HepG2 (cell line): ENCODE data around the gene LZTS2. TPM values are rescaled to one million over a fixed set of nuclear protein-coding genes. Genes with fewer than 3 reads are reported as not detected.
A peak's percentile ranks its signal among the peaks of the same experiment; 100 is the strongest.

Source experiments
- DMAP1 ChIP-seq: IDR thresholded peaks from 2 replicates; pipeline ENCODE4 v1.6.1; 2016
- ELF3 ChIP-seq: IDR thresholded peaks from 2 replicates; pipeline ENCODE4 v1.6.1; 2016; ENCODE audit warnings: missing genetic modification reagents, missing compliant biosample characterization
- ERF ChIP-seq: IDR thresholded peaks from 2 replicates; pipeline ENCODE4 v1.6.1; 2018; ENCODE audit warnings: missing biosample characterization, missing genetic modification reagents
- FOXA3 ChIP-seq: IDR thresholded peaks from 2 replicates; pipeline ENCODE4 v1.6.1; 2016; ENCODE audit warnings: missing genetic modification reagents, missing compliant biosample characterization
- HNRNPH1 ChIP-seq: fragments of 200-400 bp; formaldehyde crosslinking; optimal IDR thresholded peaks from 2 replicates; pipeline ENCODE3; 2017; ENCODE audit warnings: mild to moderate bottlenecking, low read depth, low read length
- IRX3 ChIP-seq: sonication (generic); formaldehyde crosslinking; IDR thresholded peaks from 2 replicates; pipeline ENCODE4 v1.8.1; 2023; ENCODE audit warnings: mild to moderate bottlenecking, low read depth, missing genetic modification reagents, borderline replicate concordance
- KDM6A ChIP-seq: IDR thresholded peaks from 2 replicates; pipeline ENCODE4 v1.6.1; 2016; ENCODE audit warnings: low read depth
- MYC ChIP-seq: sonication (generic); formaldehyde crosslinking; IDR thresholded peaks from 2 replicates; pipeline ENCODE4 v1.9.0; 2021; ENCODE audit warnings: missing genetic modification reagents, borderline replicate concordance
- NR2F2 ChIP-seq: IDR thresholded peaks from 2 replicates; pipeline ENCODE4 v1.6.1; 2012; ENCODE audit warnings: low read depth, inconsistent platforms, borderline replicate concordance
- PHB2 ChIP-seq: fragments of 450-650 bp; IDR thresholded peaks from 2 replicates; pipeline ENCODE4 v1.6.1; 2018; ENCODE audit not compliant: partially characterized antibody
- ZNF597 ChIP-seq: sonication (generic); formaldehyde crosslinking; IDR thresholded peaks from 2 replicates; pipeline ENCODE4 v1.5.0; 2020; ENCODE audit warnings: missing genetic modification reagents
- ZNF878 ChIP-seq: sonication (generic); formaldehyde crosslinking; IDR thresholded peaks from 2 replicates; pipeline ENCODE4 v1.8.1; 2023; ENCODE audit warnings: mild to moderate bottlenecking, missing genetic modification reagents, moderate library complexity
- ZSCAN29 ChIP-seq: sonication (generic); formaldehyde crosslinking; conservative IDR thresholded peaks from 2 replicates; pipeline ENCODE4 v1.4.0; 2020; ENCODE audit warnings: mild to moderate bottlenecking, missing genetic modification reagents
- ZSCAN9 ChIP-seq: IDR thresholded peaks from 2 replicates; pipeline ENCODE4 v1.6.1; 2016; ENCODE audit warnings: borderline replicate concordance
- polyA plus RNA-seq, 8 experiments: library from polyadenylated mRNA; depleted of rRNA in 3 of 8; stranded (reverse) in 7 of 8; unstranded in 1 of 8; fragments of >200 nt; fragmentation: Illumina TruSeq in 4 of 8; extraction: Trizol in 4 of 8; gene quantifications; 2 replicates each; pipeline versions ENCODE4 v1.2.1 to v1.2.3, GENCODE V29; 2011 to 2016; ENCODE audit warnings: low read depth in 4 of 8, missing spikeins in 1 of 8, mixed read lengths in 1 of 8; ENCODE audit not compliant: insufficient read depth in 1 of 8
- total RNA-seq, 5 experiments: library from RNA; depleted of rRNA; stranded (reverse); fragments of >200 nt; fragmentation: Illumina TruSeq; extraction: Trizol; gene quantifications; 2 replicates each; pipeline ENCODE4 v1.2.3, GENCODE V29; 2016; ENCODE audit warnings: low read depth in 1 of 5
- TF ChIP-seq, protein P1 (sequence below): IDR thresholded peaks from 2 replicates; pipeline ENCODE4 v1.4.0; 2020; ENCODE audit warnings: mild to moderate bottlenecking, missing genetic modification reagents
- TF ChIP-seq, protein P2 (sequence below): sonication (generic); IDR thresholded peaks from 2 replicates; pipeline ENCODE4 v1.6.1; 2016; ENCODE audit warnings: low read depth, borderline replicate concordance
- TF ChIP-seq, protein P3 (sequence below): sonication (generic); formaldehyde crosslinking; IDR thresholded peaks from 2 replicates; pipeline ENCODE4 v1.8.1; 2023; ENCODE audit warnings: mild to moderate bottlenecking, missing genetic modification reagents, borderline replicate concordance
- TF ChIP-seq, protein P4 (sequence below): IDR thresholded peaks from 2 replicates; pipeline ENCODE4 v1.6.1; 2016; ENCODE audit warnings: mild to moderate bottlenecking
- TF ChIP-seq, protein P5 (sequence below): sonication (generic); formaldehyde crosslinking; IDR thresholded peaks from 2 replicates; pipeline ENCODE4 v1.4.0; 2020; ENCODE audit warnings: missing genetic modification reagents, mild to moderate bottlenecking, borderline replicate concordance

LZTS2 gene
- total and polyA plus RNA-seq, 2 of the 13 experiments (the other 11 are each of a cell fraction or from before 2014, with no cell fraction given), result 43.6 to 65.6 TPM

- TF ChIP-seq, protein P1, sequence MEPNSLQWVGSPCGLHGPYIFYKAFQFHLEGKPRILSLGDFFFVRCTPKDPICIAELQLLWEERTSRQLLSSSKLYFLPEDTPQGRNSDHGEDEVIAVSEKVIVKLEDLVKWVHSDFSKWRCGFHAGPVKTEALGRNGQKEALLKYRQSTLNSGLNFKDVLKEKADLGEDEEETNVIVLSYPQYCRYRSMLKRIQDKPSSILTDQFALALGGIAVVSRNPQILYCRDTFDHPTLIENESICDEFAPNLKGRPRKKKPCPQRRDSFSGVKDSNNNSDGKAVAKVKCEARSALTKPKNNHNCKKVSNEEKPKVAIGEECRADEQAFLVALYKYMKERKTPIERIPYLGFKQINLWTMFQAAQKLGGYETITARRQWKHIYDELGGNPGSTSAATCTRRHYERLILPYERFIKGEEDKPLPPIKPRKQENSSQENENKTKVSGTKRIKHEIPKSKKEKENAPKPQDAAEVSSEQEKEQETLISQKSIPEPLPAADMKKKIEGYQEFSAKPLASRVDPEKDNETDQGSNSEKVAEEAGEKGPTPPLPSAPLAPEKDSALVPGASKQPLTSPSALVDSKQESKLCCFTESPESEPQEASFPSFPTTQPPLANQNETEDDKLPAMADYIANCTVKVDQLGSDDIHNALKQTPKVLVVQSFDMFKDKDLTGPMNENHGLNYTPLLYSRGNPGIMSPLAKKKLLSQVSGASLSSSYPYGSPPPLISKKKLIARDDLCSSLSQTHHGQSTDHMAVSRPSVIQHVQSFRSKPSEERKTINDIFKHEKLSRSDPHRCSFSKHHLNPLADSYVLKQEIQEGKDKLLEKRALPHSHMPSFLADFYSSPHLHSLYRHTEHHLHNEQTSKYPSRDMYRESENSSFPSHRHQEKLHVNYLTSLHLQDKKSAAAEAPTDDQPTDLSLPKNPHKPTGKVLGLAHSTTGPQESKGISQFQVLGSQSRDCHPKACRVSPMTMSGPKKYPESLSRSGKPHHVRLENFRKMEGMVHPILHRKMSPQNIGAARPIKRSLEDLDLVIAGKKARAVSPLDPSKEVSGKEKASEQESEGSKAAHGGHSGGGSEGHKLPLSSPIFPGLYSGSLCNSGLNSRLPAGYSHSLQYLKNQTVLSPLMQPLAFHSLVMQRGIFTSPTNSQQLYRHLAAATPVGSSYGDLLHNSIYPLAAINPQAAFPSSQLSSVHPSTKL (CRISPR knock-in tag), result peak; percentile 51
- no peak for TF ChIP-seq NR2F2
- TF ChIP-seq, protein P2, sequence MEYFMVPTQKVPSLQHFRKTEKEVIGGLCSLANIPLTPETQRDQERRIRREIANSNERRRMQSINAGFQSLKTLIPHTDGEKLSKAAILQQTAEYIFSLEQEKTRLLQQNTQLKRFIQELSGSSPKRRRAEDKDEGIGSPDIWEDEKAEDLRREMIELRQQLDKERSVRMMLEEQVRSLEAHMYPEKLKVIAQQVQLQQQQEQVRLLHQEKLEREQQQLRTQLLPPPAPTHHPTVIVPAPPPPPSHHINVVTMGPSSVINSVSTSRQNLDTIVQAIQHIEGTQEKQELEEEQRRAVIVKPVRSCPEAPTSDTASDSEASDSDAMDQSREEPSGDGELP, result peak; percentile 13; the same call in 1 of the 2 replicates
- no peak for TF ChIP-seq ZSCAN29
- TF ChIP-seq DMAP1 (CRISPR knock-in tag), result peak; percentile 66; the same call in 1 of the 2 replicates
- TF ChIP-seq, protein P3, sequence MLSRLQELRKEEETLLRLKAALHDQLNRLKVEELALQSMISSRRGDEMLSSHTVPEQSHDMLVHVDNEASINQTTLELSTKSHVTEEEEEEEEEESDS (CRISPR knock-in tag), result no peak
- TF ChIP-seq KDM6A, result no peak
- TF ChIP-seq, protein P4, sequence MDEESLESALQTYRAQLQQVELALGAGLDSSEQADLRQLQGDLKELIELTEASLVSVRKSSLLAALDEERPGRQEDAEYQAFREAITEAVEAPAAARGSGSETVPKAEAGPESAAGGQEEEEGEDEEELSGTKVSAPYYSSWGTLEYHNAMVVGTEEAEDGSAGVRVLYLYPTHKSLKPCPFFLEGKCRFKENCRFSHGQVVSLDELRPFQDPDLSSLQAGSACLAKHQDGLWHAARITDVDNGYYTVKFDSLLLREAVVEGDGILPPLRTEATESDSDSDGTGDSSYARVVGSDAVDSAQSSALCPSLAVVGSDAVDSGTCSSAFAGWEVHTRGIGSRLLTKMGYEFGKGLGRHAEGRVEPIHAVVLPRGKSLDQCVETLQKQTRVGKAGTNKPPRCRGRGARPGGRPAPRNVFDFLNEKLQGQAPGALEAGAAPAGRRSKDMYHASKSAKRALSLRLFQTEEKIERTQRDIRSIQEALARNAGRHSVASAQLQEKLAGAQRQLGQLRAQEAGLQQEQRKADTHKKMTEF, result no peak
- TF ChIP-seq PHB2, result no peak
- peak; percentile 27; the same call in 1 of the 2 replicates for TF ChIP-seq FOXA3
- TF ChIP-seq, protein P5, sequence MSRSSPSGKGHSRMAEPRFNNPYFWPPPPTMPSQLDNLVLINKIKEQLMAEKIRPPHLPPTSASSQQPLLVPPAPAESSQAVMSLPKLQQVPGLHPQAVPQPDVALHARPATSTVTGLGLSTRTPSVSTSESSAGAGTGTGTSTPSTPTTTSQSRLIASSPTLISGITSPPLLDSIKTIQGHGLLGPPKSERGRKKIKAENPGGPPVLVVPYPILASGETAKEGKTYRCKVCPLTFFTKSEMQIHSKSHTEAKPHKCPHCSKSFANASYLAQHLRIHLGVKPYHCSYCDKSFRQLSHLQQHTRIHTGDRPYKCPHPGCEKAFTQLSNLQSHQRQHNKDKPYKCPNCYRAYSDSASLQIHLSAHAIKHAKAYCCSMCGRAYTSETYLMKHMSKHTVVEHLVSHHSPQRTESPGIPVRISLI (CRISPR knock-in tag), result no peak
- TF ChIP-seq ZNF597 (CRISPR knock-in tag), result no peak
- TF ChIP-seq ELF3 (CRISPR knock-in tag), result no peak; the same call in 1 of the 2 replicates
- TF ChIP-seq ERF (CRISPR knock-in tag), result peak; percentile 19; the same call in 1 of the 2 replicates
- no peak for TF ChIP-seq IRX3 (CRISPR knock-in tag)
- peak; percentile 3; the same call in 1 of the 2 replicates for TF ChIP-seq MYC (CRISPR knock-in tag)
- TF ChIP-seq ZSCAN9 (CRISPR knock-in tag), result no peak
- no peak for TF ChIP-seq ZNF878 (CRISPR knock-in tag)
- TF ChIP-seq HNRNPH1, result no peak
Observed at GRCh38 chr10:100970076-100970913, 29.3 kb upstream of the LZTS2 start (continued).
